SK-N-SH treated with all-trans-retinoic acid at 6 μM for 48 hours (cell line): ENCODE results near the gene KLHDC4.

Experiments used
- ARNTL ChIP-seq: fragments of 450-650 bp; formaldehyde crosslinking; IDR thresholded peaks from 2 replicates; pipeline ENCODE4 v1.5.0; 2020; ENCODE audit warnings: low read depth, mild to moderate bottlenecking, moderate library complexity, borderline replicate concordance
- GLIS3 ChIP-seq: fragments of 250-450 bp; sonication (Bioruptor Pico); IDR thresholded peaks from 2 replicates; pipeline ENCODE4 v1.5.0; 2020; ENCODE audit warnings: mild to moderate bottlenecking, moderate library complexity
- RARB ChIP-seq: fragments of 250-450 bp; sonication (Bioruptor Pico); IDR thresholded peaks from 2 replicates; pipeline ENCODE4 v1.8.0; 2021; ENCODE audit warnings: mild to moderate bottlenecking, moderate library complexity
- ZC3H10 ChIP-seq: fragments of 250-450 bp; sonication (Bioruptor Pico); IDR thresholded peaks from 2 replicates; pipeline ENCODE4 v1.5.1; 2021; ENCODE audit warnings: mild to moderate bottlenecking, moderate library complexity
- ZNF565 ChIP-seq: fragments of 450-650 bp; formaldehyde crosslinking; conservative IDR thresholded peaks from 2 replicates; pipeline ENCODE4 v1.5.0; 2020; ENCODE audit warnings: low read depth, mild to moderate bottlenecking, moderate library complexity
- TF ChIP-seq, protein P1 (sequence below): fragments of 250-450 bp; sonication (Bioruptor Pico); IDR thresholded peaks from 2 replicates; pipeline ENCODE4 v1.8.0; 2020; ENCODE audit warnings: mild to moderate bottlenecking, moderate library complexity, borderline replicate concordance

DNA sequence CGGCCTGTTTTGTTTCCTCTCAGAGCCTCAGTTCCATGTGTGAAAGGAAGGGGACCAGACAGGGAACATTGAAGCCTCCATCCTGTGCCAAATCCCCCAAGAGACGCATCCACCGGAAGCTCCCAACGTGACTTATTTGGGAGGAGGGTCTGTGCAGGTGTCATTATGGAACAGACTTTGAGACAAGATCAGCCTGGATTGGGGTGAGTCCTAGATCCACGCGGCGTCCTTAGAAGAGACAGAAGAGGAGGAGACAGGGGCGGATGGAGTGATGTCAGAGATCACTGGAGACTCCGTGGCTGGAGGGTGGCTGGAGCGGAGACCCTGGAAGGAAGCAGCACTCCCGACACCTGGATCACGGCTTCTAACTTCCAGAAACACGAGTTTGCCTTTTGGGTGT, 80.0 kb downstream of the KLHDC4 start:
- no peak for TF ChIP-seq RARB (CRISPR knock-in tag)
- TF ChIP-seq ARNTL (CRISPR knock-in tag): no peak
- TF ChIP-seq, protein P1, sequence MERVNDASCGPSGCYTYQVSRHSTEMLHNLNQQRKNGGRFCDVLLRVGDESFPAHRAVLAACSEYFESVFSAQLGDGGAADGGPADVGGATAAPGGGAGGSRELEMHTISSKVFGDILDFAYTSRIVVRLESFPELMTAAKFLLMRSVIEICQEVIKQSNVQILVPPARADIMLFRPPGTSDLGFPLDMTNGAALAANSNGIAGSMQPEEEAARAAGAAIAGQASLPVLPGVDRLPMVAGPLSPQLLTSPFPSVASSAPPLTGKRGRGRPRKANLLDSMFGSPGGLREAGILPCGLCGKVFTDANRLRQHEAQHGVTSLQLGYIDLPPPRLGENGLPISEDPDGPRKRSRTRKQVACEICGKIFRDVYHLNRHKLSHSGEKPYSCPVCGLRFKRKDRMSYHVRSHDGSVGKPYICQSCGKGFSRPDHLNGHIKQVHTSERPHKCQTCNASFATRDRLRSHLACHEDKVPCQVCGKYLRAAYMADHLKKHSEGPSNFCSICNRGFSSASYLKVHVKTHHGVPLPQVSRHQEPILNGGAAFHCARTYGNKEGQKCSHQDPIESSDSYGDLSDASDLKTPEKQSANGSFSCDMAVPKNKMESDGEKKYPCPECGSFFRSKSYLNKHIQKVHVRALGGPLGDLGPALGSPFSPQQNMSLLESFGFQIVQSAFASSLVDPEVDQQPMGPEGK (CRISPR knock-in tag): no peak
- no peak for TF ChIP-seq ZNF565 (CRISPR knock-in tag)
- TF ChIP-seq GLIS3 (CRISPR knock-in tag): no peak
- TF ChIP-seq ZC3H10 (CRISPR knock-in tag): no peak
